Measurements from ENCODE around the gene AP3M1.

- TF ChIP-seq MAX (IDR thresholded peaks at IDR 0.05) (no peak), NFIC (IDR thresholded peaks at IDR 0.05) (no peak)
Observed at GRCh38 chr10:74079028-74079935, 71.3 kb downstream of the AP3M1 start.
